ENCODE measurements around the gene KCNQ1. TPM values are rescaled to one million over a fixed set of nuclear protein-coding genes. Genes with fewer than 3 reads are reported as not detected.

The KCNQ1 gene
- total and polyA plus RNA-seq, 2 donors (not counting 3 experiments of a cell fraction or from before 2014, with no cell fraction given), result 0.07 to 0.09 TPM

- ChIA-PET POLR2A (no interaction called here), CTCF (interaction anchor here (1.4 kb wide), 1 partner anchor 10 kb away, joined by 3 read pairs; no protein-coding TSS in a partner anchor)
- H3K4me2 ChIP-seq (ENCODE audit: insufficient read depth, low read length), result no peak overlapping the region
- no peak overlapping the region for H3K4me3 ChIP-seq (replicated peaks in 1 of 3; ENCODE audit: insufficient read depth in 1 of 3, low read depth in 1 of 3, low read length in 3 of 3)
- no peak overlapping the region for H3K27ac ChIP-seq (ENCODE audit: insufficient read depth, low read depth, low read length)
- no peaks in the 10 kb centered on the region for H3K36me3 ChIP-seq (ENCODE audit: control insufficient read depth in 2 of 2, extremely low read depth in 1 of 2, insufficient read depth in 2 of 2, low read length in 2 of 2)
- H3K9ac ChIP-seq (replicated peaks; ENCODE audit: extremely low read depth, insufficient read depth, low read length), result no peak overlapping the region
- no peaks in the 10 kb centered on the region for H3K4me1 ChIP-seq (ENCODE audit: control insufficient read depth, extremely low read depth, insufficient read depth, low read length)
- intact Hi-C loops (cut with micrococcal nuclease), result no loop called here
- dilution Hi-C loops (cut with MboI; ENCODE audit: extremely low pct_ligation_motif_present, low sequenced_read_pairs), result no loop called here
- FAIRE-seq (no peak), DNase-seq (ENCODE audit: low read depth, low spot score) (no peak)
- no peaks in the 10 kb centered on the region for H4K20me1 ChIP-seq (replicated peaks; ENCODE audit: control insufficient read depth, extremely low read depth, insufficient read depth, low read length)
- H3K9me3 ChIP-seq (replicated peaks; ENCODE audit: control insufficient read depth, insufficient read depth, low read length), result no peaks in the 10 kb centered on the region
- no peaks in the 10 kb centered on the region for H3K27me3 ChIP-seq (ENCODE audit: control insufficient read depth in 2 of 2, insufficient read depth in 2 of 2, low read length in 2 of 2)
- no peaks in the 10 kb centered on the region for H3K9me1 ChIP-seq (replicated peaks; ENCODE audit: control insufficient read depth, extremely low read depth, insufficient read depth, low read length)
- BruUV-seq (replicated peaks), result no TSS peak
- H3K79me2 ChIP-seq (ENCODE audit: control insufficient read depth, insufficient read depth, low read length), result no peaks in the 10 kb centered on the region
- no peak overlapping the region for H2AFZ ChIP-seq (ENCODE audit: low read depth, low read length)
- TF ChIP-seq JUN (IDR thresholded peaks at IDR 0.05; ENCODE audit: borderline replicate concordance, insufficient read depth, insufficient read length, low read depth), result no peak
- TF ChIP-seq POLR2AphosphoS5 (IDR thresholded peaks at IDR 0.05; ENCODE audit: insufficient read depth, low read depth, low read length), result no peak
- no peak for TF ChIP-seq GATA2 (IDR thresholded peaks at IDR 0.05; ENCODE audit: insufficient read depth, insufficient read length, low read depth, low read length)
- TF ChIP-seq CTCF (IDR thresholded peaks at IDR 0.05; ENCODE audit: extremely low read depth in 1 of 2, insufficient read depth in 1 of 2, low read depth in 1 of 2, low read length in 2 of 2), result no peak
These were observed 298.0 kb downstream of the KCNQ1 start for GRCh38 chr11:2742611-2743426.
